Measurements from ENCODE around the gene CATSPERB.

The CATSPERB gene

DNA sequence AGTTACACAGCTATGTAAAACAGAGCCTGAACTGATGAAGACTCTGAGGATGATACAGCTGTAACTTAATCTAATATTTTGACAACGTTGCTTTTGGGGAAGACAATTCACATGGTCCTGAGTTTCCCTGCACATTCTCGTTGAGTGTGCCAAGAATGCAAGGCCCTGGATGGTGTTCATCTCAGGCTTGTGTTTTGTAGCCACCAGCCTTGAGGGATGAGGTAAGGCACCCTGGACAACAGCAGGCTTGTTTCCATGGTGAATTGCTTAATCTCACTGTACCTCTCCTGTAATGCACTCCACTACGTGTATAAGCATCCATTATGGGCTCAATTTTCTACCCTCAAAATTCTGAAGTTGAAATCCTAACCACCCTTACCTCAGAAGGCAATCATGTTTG lies 2.1 kb downstream of the CATSPERB start:
- no peaks in the 10 kb centered on the region for H3K36me3 ChIP-seq (replicated peaks; ENCODE audit: low read depth, low read length)
- no peaks in the 10 kb centered on the region for H3K9me3 ChIP-seq (ENCODE audit: insufficient read depth, low read length)
- no peaks in the 10 kb centered on the region for H3K27me3 ChIP-seq (ENCODE audit: low read depth, low read length)
- H3K79me2 ChIP-seq (ENCODE audit: low read length): no peaks in the 10 kb centered on the region
- no peaks in the 10 kb centered on the region for H4K20me1 ChIP-seq (ENCODE audit: insufficient read depth, low read length)
- no peak overlapping the region for H3K4me2 ChIP-seq (ENCODE audit: low read length)
- no peak for TF ChIP-seq EZH2phosphoT487 (IDR thresholded peaks at IDR 0.05; ENCODE audit: low read depth)
- TF ChIP-seq, protein P1, sequence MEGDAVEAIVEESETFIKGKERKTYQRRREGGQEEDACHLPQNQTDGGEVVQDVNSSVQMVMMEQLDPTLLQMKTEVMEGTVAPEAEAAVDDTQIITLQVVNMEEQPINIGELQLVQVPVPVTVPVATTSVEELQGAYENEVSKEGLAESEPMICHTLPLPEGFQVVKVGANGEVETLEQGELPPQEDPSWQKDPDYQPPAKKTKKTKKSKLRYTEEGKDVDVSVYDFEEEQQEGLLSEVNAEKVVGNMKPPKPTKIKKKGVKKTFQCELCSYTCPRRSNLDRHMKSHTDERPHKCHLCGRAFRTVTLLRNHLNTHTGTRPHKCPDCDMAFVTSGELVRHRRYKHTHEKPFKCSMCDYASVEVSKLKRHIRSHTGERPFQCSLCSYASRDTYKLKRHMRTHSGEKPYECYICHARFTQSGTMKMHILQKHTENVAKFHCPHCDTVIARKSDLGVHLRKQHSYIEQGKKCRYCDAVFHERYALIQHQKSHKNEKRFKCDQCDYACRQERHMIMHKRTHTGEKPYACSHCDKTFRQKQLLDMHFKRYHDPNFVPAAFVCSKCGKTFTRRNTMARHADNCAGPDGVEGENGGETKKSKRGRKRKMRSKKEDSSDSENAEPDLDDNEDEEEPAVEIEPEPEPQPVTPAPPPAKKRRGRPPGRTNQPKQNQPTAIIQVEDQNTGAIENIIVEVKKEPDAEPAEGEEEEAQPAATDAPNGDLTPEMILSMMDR (IDR thresholded peaks at IDR 0.05; ENCODE audit: low read depth, low read length): no peak
- H2AFZ ChIP-seq (ENCODE audit: low read depth, low read length): no peak overlapping the region
- no peak overlapping the region for H3K9ac ChIP-seq (ENCODE audit: low read length)
- H3K4me3 ChIP-seq (ENCODE audit: low read length): no peak overlapping the region
- no peak overlapping the region for H3K27ac ChIP-seq (ENCODE audit: low read length)
- no peaks in the 10 kb centered on the region for H3K4me1 ChIP-seq (ENCODE audit: low read length)

DNA sequence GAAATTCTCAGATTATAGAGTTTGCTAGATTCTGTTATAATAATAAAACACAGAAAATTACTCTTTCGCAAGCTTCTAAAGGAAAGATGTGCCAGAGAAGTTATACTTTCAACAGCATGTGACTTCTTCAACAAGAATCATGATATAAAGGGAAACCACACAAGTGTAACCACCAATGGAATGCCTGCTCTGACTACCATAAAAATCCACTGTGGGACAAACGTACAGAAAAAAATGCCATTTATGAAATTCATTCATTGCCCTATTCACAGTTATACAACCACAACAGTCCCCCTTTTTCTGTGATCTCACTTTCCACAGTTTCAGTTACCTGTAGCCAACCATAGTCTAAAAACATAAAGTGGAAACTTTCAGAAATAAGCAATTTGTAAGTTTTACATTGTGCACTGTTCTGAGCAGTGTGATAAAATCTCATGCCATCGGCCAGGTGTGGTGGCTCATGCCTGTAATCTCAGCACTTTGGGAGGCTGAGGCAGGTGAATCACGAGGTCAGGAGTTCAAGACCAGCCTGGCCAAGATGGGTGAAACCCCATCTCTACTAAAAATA lies 3.2 kb downstream of the CATSPERB start:
- Histone ChIP-seq H3K27me3 (ENCODE audit: low read depth, low read length) (no peaks in the 10 kb centered on the region), H3K9ac (ENCODE audit: low read length) (no peak overlapping the region), H3K36me3 (replicated peaks; ENCODE audit: low read depth, low read length) (no peaks in the 10 kb centered on the region), H3K4me1 (ENCODE audit: low read length) (no peaks in the 10 kb centered on the region), H3K4me3 (ENCODE audit: low read length) (no peak overlapping the region), H3K4me2 (ENCODE audit: low read length) (no peak overlapping the region), H4K20me1 (ENCODE audit: insufficient read depth, low read length) (no peaks in the 10 kb centered on the region), H3K79me2 (ENCODE audit: low read length) (no peaks in the 10 kb centered on the region), H3K27ac (ENCODE audit: low read length) (no peak overlapping the region), H3K9me3 (ENCODE audit: insufficient read depth, low read length) (no peaks in the 10 kb centered on the region), H2AFZ (ENCODE audit: low read depth, low read length) (no peak overlapping the region)
- no peak for TF ChIP-seq EZH2phosphoT487 (IDR thresholded peaks at IDR 0.05; ENCODE audit: low read depth)
- TF ChIP-seq, protein P1 (IDR thresholded peaks at IDR 0.05; ENCODE audit: low read depth, low read length): no peak

DNA sequence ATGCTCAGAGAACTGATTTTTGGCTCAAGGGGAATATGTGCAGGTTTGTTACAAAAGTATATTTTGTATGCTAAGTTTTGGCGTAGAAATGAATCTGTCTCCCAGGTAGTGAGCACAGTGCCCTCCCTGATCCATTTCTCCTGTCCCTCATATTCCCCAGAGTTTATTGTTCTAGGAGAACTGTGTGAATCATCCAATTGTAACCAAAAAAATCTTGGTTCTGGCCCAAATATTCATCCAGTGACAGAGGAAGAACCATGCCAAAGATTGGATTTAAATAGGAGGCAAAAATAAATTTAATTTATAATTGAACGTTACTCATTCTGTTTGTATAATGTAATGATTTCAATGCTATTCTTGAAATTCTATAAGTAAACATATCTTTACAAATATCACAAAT lies 4.8 kb downstream of the CATSPERB start:
- Histone ChIP-seq H2AFZ (ENCODE audit: low read depth, low read length) (no peak overlapping the region), H4K20me1 (ENCODE audit: insufficient read depth, low read length) (no peaks in the 10 kb centered on the region), H3K79me2 (ENCODE audit: low read length) (no peaks in the 10 kb centered on the region), H3K4me2 (ENCODE audit: low read length) (no peak overlapping the region), H3K27me3 (ENCODE audit: low read depth, low read length) (no peaks in the 10 kb centered on the region), H3K27ac (ENCODE audit: low read length) (no peak overlapping the region), H3K4me3 (ENCODE audit: low read length) (no peak overlapping the region), H3K36me3 (replicated peaks; ENCODE audit: low read depth, low read length) (no peaks in the 10 kb centered on the region), H3K9ac (ENCODE audit: low read length) (no peak overlapping the region), H3K4me1 (ENCODE audit: low read length) (no peaks in the 10 kb centered on the region), H3K9me3 (ENCODE audit: insufficient read depth, low read length) (no peaks in the 10 kb centered on the region)
- TF ChIP-seq, protein P1 (IDR thresholded peaks at IDR 0.05; ENCODE audit: low read depth, low read length): no peak
- TF ChIP-seq EZH2phosphoT487 (IDR thresholded peaks at IDR 0.05; ENCODE audit: low read depth): no peak

DNA sequence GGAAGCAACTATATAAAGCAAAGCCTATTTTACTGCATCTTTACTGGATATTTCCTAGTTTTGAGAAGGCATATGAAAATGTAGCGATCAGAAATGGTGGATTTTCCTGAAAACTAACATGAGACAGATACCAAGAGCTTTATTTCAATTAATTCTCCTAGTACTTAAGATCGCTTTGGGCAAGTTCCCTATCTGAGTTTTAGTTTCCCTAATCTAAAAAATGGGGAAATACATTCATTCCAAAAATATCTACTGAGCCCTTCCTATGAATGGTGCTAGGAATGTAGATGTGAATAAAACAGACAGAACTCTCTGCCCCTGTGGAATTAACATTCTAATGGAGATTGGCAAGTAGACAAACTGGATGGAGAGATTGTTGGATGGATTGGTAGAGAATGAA lies 8.4 kb downstream of the CATSPERB start:
- Histone ChIP-seq H3K27me3 (ENCODE audit: low read depth, low read length) (no peaks in the 10 kb centered on the region), H3K4me3 (ENCODE audit: low read length) (no peak overlapping the region), H3K27ac (ENCODE audit: low read length) (no peak overlapping the region), H3K4me1 (ENCODE audit: low read length) (no peaks in the 10 kb centered on the region), H2AFZ (ENCODE audit: low read depth, low read length) (no peak overlapping the region), H3K4me2 (ENCODE audit: low read length) (no peak overlapping the region), H4K20me1 (ENCODE audit: insufficient read depth, low read length) (no peaks in the 10 kb centered on the region), H3K36me3 (replicated peaks; ENCODE audit: low read depth, low read length) (no peaks in the 10 kb centered on the region), H3K9me3 (ENCODE audit: insufficient read depth, low read length) (no peaks in the 10 kb centered on the region), H3K9ac (ENCODE audit: low read length) (no peak overlapping the region), H3K79me2 (ENCODE audit: low read length) (no peaks in the 10 kb centered on the region)
- TF ChIP-seq, protein P1 (IDR thresholded peaks at IDR 0.05; ENCODE audit: low read depth, low read length): no peak
- no peak for TF ChIP-seq EZH2phosphoT487 (IDR thresholded peaks at IDR 0.05; ENCODE audit: low read depth)

Data from OCI-LY3 (cell line).